T47D (cell line): Measurements from ENCODE around the gene ATP2C2.

Experiments
- DNase-seq, 2 experiments: peaks; one replicate each; pipeline versions ENCODE4 v3.0.0 to v3.0.0-alpha.2; 2011 to 2012; ENCODE audit warnings: low read depth in 1 of 2, low spot score in 1 of 2
- JUND ChIP-seq: IDR thresholded peaks from 2 replicates; pipeline ENCODE4 v1.6.1; 2012; ENCODE audit warnings: low read depth
- in situ Hi-C: cut with HindIII; loops from 2 replicates; pipeline ENCODE4 v1.10.0; 2016; ENCODE audit warnings: low sequenced_read_pairs, low pct_unique_long_range_greater_than_20kb

Gene ATP2C2

DNA sequence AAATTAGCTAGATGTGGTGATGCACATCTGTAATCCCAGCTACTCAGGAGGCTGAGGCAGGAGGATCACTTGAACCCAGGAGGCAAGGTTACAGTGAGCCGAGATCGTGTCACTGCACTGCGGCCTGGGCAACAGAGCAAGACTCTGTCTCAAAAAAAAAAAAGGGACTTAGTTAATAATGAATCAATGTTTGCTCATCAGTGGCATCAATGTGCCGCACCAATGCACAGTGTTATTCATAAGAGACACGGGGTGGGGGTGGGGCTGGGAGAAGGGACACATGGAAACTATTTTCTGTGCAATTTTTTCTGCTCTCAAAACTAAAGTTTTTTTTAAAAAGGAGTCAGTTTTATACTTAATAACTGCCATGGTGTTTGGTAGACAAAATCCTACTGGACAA is 6.8 kb upstream of the ATP2C2 start:
- no peak for TF ChIP-seq JUND
- DNase-seq, result no peak
- in situ Hi-C loops, result no loop called here

- DNase-seq, result peak in 1 of 2 experiments; percentile 57
- in situ Hi-C loops, result no loop called here
Observed at GRCh38 chr16:84362471-84362941, 5.8 kb upstream of the ATP2C2 start.

GRCh38 chr16:84366208-84366607 is 2.1 kb upstream of the ATP2C2 start:
- no peak for TF ChIP-seq JUND
- no peak for DNase-seq
- in situ Hi-C loops, result no loop called here

More at GRCh38 chr16:84362471-84362941, 5.8 kb upstream of the ATP2C2 start:
- no peak for TF ChIP-seq JUND

- in situ Hi-C loops, result no loop called here
- peak in 1 of 2 experiments; percentile 50 for DNase-seq
- no peak for TF ChIP-seq JUND
Observed at GRCh38 chr16:84367297-84367680, 1.0 kb upstream of the ATP2C2 start.

GRCh38 chr16:84367750-84368307 is 509 bp upstream of the ATP2C2 start:
- no peak for TF ChIP-seq JUND
- in situ Hi-C loops, result no loop called here
- DNase-seq, result peak; percentile 57 to 73

DNA sequence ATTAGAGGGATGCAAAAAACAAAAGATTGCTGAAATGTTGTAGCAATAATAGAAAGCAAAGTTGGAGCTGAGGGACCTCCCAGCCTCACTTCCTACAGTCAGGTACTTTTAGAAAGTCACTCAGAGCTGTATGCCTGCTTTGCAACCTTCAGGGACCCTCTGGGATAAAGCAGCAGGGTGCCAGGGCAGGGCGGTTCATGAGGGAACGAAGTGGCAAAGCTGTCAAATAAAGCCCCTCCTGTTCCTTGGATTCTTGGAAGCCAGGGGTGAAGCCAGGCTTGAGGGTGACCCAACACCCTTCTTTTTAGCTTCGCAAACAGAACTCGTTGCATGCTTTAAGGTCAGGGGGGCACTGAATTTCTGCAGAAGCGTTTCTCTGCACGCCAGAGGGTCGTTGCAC is 767 bp downstream of the ATP2C2 start:
- TF ChIP-seq JUND, result no peak
- in situ Hi-C loops, result no loop called here
- DNase-seq, result no peak

DNA sequence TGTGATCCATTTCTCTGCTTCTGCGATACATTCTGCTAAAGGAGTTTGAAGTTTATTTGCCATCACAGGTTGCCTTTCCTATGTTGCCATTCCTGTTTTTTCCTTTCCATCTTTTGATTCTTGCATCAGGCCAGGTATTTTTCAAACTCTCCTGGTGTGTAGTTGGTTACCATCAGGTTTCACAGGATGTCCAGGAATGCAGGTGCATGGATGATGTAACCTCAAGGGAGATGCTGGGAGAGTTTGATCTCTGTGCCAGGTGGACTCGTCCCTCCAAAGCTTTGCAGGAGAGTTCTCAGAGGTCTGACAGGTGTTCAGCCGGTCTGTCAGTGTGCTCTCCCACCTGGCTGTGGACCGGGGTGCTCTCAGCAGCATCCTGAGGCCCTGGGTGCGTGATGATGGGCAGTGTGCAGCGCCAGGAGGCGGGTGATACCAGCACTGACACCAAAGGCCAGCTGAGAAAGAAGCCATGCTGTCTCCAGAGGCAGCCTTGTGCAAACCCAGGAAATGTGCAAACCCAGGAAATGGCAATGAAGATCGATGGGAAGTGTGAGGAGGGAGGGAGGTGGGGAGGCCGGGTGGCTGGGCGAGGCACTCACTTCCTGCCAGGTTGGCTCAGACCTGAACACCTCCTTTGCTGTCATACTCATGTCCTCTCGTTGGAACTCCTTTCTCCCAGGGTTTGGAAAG is 1.7 kb downstream of the ATP2C2 start:
- peak; percentile 62 to 84 for DNase-seq
- TF ChIP-seq JUND, result no peak
- in situ Hi-C loops, result no loop called here

GRCh38 chr16:84370723-84371552 is 2.6 kb downstream of the ATP2C2 start:
- peak in 1 of 2 experiments; percentile 68 for DNase-seq
- no peak for TF ChIP-seq JUND
- in situ Hi-C loops, result no loop called here

GRCh38 chr16:84371553-84371865 is 3.2 kb downstream of the ATP2C2 start:
- no peak for TF ChIP-seq JUND
- in situ Hi-C loops, result no loop called here

GRCh38 chr16:84373907-84374489 is 5.7 kb downstream of the ATP2C2 start:
- no peak for TF ChIP-seq JUND
- DNase-seq, result peak in 1 of 2 experiments; percentile 13
- in situ Hi-C loops, result no loop called here

More at GRCh38 chr16:84371553-84371865, 3.2 kb downstream of the ATP2C2 start:
- DNase-seq, result no peak

GRCh38 chr16:84378099-84378498 is 9.8 kb downstream of the ATP2C2 start:
- no peak for DNase-seq
- in situ Hi-C loops, result no loop called here
- no peak for TF ChIP-seq JUND

DNA sequence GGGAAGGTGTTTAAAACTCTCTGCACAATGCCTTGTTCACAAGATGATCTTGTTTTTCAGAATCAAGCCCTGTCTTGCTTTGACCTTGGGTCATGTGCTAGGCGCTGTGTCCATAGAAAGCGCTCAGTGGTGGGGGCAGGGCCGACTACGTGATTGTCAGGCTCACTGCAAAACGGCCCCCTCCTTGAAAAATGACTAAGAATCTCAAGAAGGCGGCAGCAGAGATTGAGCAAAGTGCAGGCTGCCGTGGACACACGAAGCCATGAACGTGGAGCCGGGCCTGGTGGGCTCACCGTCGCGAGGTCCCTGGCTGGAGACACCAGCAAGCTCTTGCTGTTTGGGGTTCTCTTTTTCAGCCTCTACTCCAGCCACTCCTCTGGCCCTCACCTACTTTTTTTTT is 10.2 kb downstream of the ATP2C2 start:
- in situ Hi-C loops, result no loop called here
- no peak for DNase-seq
- no peak for TF ChIP-seq JUND

GRCh38 chr16:84379008-84379708 is 10.8 kb downstream of the ATP2C2 start:
- in situ Hi-C loops, result no loop called here
- no peak for TF ChIP-seq JUND
- no peak for DNase-seq
